HUES48 (cell line): ENCODE data around the gene C3orf70.

Experiments
- H3K27ac ChIP-seq: one replicate; pipeline ENCODE4 v1.7.0; 2013; ENCODE audit warnings: low read depth, low read length, inconsistent platforms
- H3K27me3 ChIP-seq: 2 replicates; pipeline ENCODE4 v1.6.1; 2013; ENCODE audit warnings: mild to moderate bottlenecking, low read length; ENCODE audit not compliant: control insufficient read depth, insufficient read depth
- H3K36me3 ChIP-seq: 2 replicates; pipeline ENCODE4 v1.6.1; 2013; ENCODE audit warnings: low read length; ENCODE audit not compliant: control insufficient read depth, insufficient read depth
- H3K4me1 ChIP-seq: 2 replicates; pipeline ENCODE4 v1.6.1; 2013; ENCODE audit warnings: mild to moderate bottlenecking, low read length; ENCODE audit not compliant: control insufficient read depth, insufficient read depth
- H3K4me3 ChIP-seq: 2 replicates; pipeline ENCODE4 v1.5.1; 2013; ENCODE audit warnings: mild to moderate bottlenecking, low read depth, low read length
- H3K9ac ChIP-seq: 2 replicates; pipeline ENCODE4 v1.6.1; 2013; ENCODE audit warnings: mild to moderate bottlenecking, low read depth, low read length, moderate library complexity
- H3K9me3 ChIP-seq: 2 replicates; pipeline ENCODE4 v1.6.1; 2013; ENCODE audit warnings: low read length; ENCODE audit not compliant: control insufficient read depth, insufficient read depth

The C3orf70 gene

DNA sequence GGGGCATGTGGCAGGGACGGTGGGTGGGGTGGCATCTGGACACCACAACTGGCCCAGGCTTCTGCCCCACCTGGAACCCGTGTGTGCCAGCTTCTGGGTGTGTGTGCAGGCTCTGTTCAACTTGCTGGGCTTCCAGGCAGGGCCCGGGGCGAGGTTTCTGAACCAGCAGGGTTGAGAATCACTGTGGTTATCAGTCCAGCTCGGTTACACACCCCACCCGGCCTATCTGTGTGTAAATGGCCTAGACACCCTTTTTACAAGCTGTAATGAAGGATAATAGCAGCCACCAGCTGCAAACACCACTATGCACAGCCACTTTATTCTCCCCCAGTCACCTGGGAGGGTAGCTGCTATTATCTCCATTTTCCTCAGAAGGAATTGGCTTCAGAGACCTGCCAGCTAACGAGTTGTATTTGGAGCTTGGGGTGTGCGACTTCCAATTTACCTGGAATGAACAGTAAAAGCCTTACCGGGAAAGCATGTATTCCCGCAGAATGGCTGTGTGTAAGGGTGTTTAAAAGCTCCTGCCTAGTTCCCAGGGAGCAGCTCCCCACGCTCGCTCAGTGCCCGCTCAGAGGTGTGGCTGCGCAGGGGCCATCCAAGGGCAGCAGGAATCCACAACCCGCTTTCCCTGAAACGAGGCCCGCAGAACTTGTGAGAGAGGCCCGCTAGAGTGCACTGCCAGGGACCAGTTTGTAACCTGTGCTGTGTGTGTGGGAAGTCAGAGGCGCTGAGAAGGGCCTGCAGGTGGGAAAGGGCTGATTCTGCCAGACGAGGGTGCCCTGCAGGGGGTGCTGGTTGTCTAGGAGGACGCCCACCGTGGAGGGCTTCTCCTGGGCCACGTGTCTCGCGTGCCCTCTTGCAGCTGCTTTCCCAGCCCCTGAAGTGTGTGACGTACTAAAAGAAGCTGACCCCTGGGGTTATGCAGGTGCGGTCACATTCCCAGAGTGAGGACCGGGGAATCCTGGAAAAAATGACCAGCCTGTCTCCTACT, 83.5 kb downstream of the C3orf70 start:
- H3K27me3 ChIP-seq, result no peaks in the 10 kb centered on the region
- 0 out of 2 replicates have a peak, but pooled peaks cover 3% of the 10 kb centered on the region for H3K4me1 ChIP-seq
- H3K27ac ChIP-seq, result no peak overlapping the region
- H3K9ac ChIP-seq, result no peak overlapping the region
- no peaks in the 10 kb centered on the region for H3K9me3 ChIP-seq
- no peaks in the 10 kb centered on the region for H3K36me3 ChIP-seq
- H3K4me3 ChIP-seq, result no peak overlapping the region

DNA sequence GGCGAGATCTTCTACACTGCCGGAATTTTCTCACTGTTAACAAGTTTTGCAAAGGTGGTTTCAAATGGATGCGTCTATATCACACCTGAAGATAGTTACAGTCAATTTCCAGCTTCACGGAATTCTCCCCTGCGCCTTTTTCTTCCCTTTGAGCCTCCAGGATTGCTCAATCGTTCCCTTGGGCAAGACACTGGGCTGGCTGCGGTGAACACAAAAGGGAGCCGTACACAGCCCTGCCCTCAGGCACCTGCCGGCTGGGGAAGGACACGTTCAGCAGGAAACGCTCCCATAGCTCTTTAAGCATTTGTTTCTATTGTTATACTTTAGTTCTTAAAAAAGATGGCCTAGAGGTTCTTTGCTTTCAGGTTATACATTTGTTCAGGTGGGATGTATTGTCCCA, 85.7 kb downstream of the C3orf70 start:
- Histone ChIP-seq H3K9me3 (no peaks in the 10 kb centered on the region), H3K27ac (no peak overlapping the region)

GRCh38 chr3:185066251-185066650, 86.6 kb downstream of the C3orf70 start:
- Histone ChIP-seq H3K4me3 (no peak overlapping the region), H3K9ac (no peak overlapping the region), H3K4me1 (0 out of 2 replicates have a peak, but pooled peaks cover 3% of the 10 kb centered on the region), H3K27me3 (no peaks in the 10 kb centered on the region), H3K27ac (no peak overlapping the region), H3K36me3 (no peaks in the 10 kb centered on the region), H3K9me3 (peaks cover 2% of the 10 kb centered on the region; the same call in 1 of the 2 replicates)

More for the DNA sequence above, 85.7 kb downstream of the C3orf70 start:
- Histone ChIP-seq H3K9ac (no peak overlapping the region), H3K4me1 (0 out of 2 replicates have a peak, but pooled peaks cover 3% of the 10 kb centered on the region), H3K36me3 (no peaks in the 10 kb centered on the region), H3K4me3 (no peak overlapping the region), H3K27me3 (no peaks in the 10 kb centered on the region)

- H3K9ac ChIP-seq, result no peak overlapping the region
- H3K4me1 ChIP-seq, result no peaks in the 10 kb centered on the region
- no peak overlapping the region for H3K27ac ChIP-seq
- H3K9me3 ChIP-seq, result peaks cover 14% of the 10 kb centered on the region
- H3K27me3 ChIP-seq, result no peaks in the 10 kb centered on the region
- no peak overlapping the region for H3K4me3 ChIP-seq
- no peaks in the 10 kb centered on the region for H3K36me3 ChIP-seq
Measured at GRCh38 chr3:185065059-185065458, 87.8 kb downstream of the C3orf70 start.

GRCh38 chr3:185063431-185063830, 89.4 kb downstream of the C3orf70 start:
- no peaks in the 10 kb centered on the region for H3K36me3 ChIP-seq

DNA sequence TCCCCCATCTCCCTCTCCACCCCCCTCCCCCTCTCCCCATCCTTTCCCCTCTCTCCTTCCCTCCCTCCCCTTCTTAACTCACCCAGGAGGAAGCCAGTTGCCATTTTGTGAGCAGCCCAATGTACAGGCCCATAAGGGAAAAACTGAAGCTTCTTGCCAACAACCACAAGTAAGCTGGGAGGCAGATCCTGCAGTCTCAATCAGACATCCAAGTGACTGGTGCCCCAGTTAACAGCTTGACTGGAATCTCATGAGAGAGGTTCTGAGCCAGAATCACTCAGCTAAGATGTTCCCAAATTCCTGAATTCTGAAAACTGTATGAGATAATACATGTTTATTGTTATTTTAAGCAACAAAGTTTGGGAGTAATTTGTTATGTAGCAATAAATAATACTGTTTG, 90.7 kb downstream of the C3orf70 start:
- H3K4me1 ChIP-seq, result no peaks in the 10 kb centered on the region
- H3K36me3 ChIP-seq, result no peaks in the 10 kb centered on the region
- H3K4me3 ChIP-seq, result no peak overlapping the region
- H3K9me3 ChIP-seq, result peaks cover 19% of the 10 kb centered on the region
- H3K27ac ChIP-seq, result no peak overlapping the region
- no peak overlapping the region for H3K9ac ChIP-seq
- no peaks in the 10 kb centered on the region for H3K27me3 ChIP-seq

More at GRCh38 chr3:185063431-185063830, 89.4 kb downstream of the C3orf70 start:
- no peak overlapping the region for H3K4me3 ChIP-seq
- no peaks in the 10 kb centered on the region for H3K27me3 ChIP-seq
- H3K9me3 ChIP-seq, result peaks cover 14% of the 10 kb centered on the region
- H3K27ac ChIP-seq, result no peak overlapping the region
- H3K4me1 ChIP-seq, result no peaks in the 10 kb centered on the region
- no peak overlapping the region for H3K9ac ChIP-seq

DNA sequence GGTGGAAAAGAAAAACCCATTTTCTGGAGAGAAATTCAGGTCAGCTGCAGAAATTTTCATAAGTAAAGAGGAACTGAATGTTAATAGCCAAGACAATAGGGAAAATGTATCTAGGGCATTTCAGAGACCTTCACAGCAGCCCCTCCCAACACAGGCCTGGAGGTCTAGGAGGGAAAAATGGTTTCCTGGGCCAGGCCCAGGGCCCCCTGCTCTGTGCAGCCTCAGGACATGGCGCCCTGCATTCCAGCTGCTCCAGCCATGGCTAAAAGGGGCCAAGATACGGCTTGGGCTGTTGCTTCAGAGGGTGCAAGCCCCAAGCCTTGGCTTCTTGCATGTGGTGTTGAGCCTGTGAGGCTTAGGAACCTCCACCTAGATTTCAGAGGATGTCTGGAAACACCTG, 92.2 kb downstream of the C3orf70 start:
- Histone ChIP-seq H3K27me3 (no peaks in the 10 kb centered on the region), H3K9ac (no peak overlapping the region), H3K4me3 (no peak overlapping the region), H3K27ac (no peak overlapping the region), H3K36me3 (no peaks in the 10 kb centered on the region), H3K4me1 (no peaks in the 10 kb centered on the region), H3K9me3 (peaks cover 19% of the 10 kb centered on the region)

GRCh38 chr3:185059766-185060165, 93.1 kb downstream of the C3orf70 start:
- Histone ChIP-seq H3K27me3 (no peaks in the 10 kb centered on the region), H3K9ac (no peak overlapping the region), H3K4me1 (no peaks in the 10 kb centered on the region), H3K36me3 (no peaks in the 10 kb centered on the region), H3K27ac (no peak overlapping the region), H3K9me3 (peaks cover 19% of the 10 kb centered on the region), H3K4me3 (no peak overlapping the region)

DNA sequence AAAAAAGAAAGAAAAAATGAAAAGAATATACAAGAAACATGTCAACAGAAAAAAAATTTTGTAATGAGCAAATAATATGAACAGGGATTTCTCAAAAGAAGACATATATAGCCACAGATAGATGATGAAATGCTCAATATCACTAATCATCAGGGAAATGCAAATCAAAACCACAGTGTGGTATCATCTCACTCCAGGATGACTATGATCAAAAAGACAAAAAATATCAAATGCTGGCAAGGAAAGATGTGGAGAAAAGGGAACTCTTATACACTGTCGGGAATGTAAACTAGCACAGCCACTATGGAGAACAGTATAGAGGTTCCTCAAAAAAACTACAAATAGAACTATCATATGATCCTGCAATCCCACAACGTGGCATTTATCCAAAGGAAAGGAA, 94.1 kb downstream of the C3orf70 start:
- no peak overlapping the region for H3K27ac ChIP-seq
- peaks cover 19% of the 10 kb centered on the region for H3K9me3 ChIP-seq
- no peak overlapping the region for H3K9ac ChIP-seq
- H3K27me3 ChIP-seq, result no peaks in the 10 kb centered on the region
- no peak overlapping the region for H3K4me3 ChIP-seq
- H3K4me1 ChIP-seq, result no peaks in the 10 kb centered on the region
- H3K36me3 ChIP-seq, result no peaks in the 10 kb centered on the region

- Histone ChIP-seq H3K27ac (no peak overlapping the region), H3K36me3 (0 out of 2 replicates have a peak, but pooled peaks cover 3% of the 10 kb centered on the region), H3K27me3 (no peaks in the 10 kb centered on the region)
Measured at GRCh38 chr3:185057829-185058228, 95.0 kb downstream of the C3orf70 start.

DNA sequence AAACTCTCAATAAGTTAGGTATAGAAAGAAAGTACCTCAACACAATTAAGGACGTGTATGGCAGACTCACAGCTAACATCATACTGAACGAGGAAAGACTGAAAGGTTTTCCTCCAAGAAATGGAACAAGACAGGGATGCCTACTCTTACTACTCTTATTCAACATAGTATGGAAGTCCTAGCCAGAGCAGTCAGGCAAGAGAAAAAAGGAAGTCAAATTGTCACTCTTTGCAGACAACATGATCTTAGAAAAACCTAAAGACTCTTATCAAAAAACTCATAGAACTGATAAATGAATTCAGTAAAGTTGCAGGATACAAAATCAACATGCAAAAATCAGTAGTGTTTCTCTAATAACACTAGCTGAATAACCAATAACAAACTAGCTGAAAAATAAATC, 96.0 kb downstream of the C3orf70 start:
- H3K36me3 ChIP-seq, result peaks cover 12% of the 10 kb centered on the region; the same call in 1 of the 2 replicates
- H3K27ac ChIP-seq, result no peak overlapping the region
- H3K4me1 ChIP-seq, result no peaks in the 10 kb centered on the region
- H3K27me3 ChIP-seq, result no peaks in the 10 kb centered on the region
- no peak overlapping the region for H3K9ac ChIP-seq
- peaks cover 19% of the 10 kb centered on the region for H3K9me3 ChIP-seq
- no peak overlapping the region for H3K4me3 ChIP-seq

More at GRCh38 chr3:185057829-185058228, 95.0 kb downstream of the C3orf70 start:
- H3K9ac ChIP-seq, result no peak overlapping the region
- no peaks in the 10 kb centered on the region for H3K4me1 ChIP-seq
- no peak overlapping the region for H3K4me3 ChIP-seq
- H3K9me3 ChIP-seq, result peaks cover 19% of the 10 kb centered on the region
